ENCODE measurements around the gene CKMT1A.
A peak's percentile ranks its signal among the peaks of the same experiment; 100 is the strongest.
"Not testable (repeated sequence)": the region's sequence is repeated elsewhere in the genome, so short reads cannot be mapped to it uniquely, and the experiment has no call there.

CKMT1A gene

GRCh38 chr15:43693148-43694022, at the start of gene CKMT1A:
TSS of gene CKMT1A (plus strand) at chr15:43693859. CDS start at chr15:43694051, 192 bp downstream.
- not testable (repeated sequence) for FAIRE-seq; DNase-seq (ENCODE audit: low spot score)

GRCh38 chr15:43648649-43649429, 44.8 kb upstream of the CKMT1A start, which contains the start of gene CATSPER2:
TSS of gene CATSPER2 (minus strand) at chr15:43648844. CDS start at chr15:43648061, 783 bp downstream.
- DNase-seq (ENCODE audit: low spot score) (no peak), FAIRE-seq (no peak)

- not testable (repeated sequence) for DNase-seq (ENCODE audit: low spot score); FAIRE-seq
Observed at GRCh38 chr15:43649430-43649926, 44.2 kb upstream of the CKMT1A start.

- FAIRE-seq; DNase-seq (ENCODE audit: low spot score): not testable (repeated sequence)
Observed at GRCh38 chr15:43659727-43660126, 33.9 kb upstream of the CKMT1A start.

GRCh38 chr15:43662293-43662692, 31.4 kb upstream of the CKMT1A start:
- FAIRE-seq = not testable (repeated sequence)

GRCh38 chr15:43663333-43663732, 30.3 kb upstream of the CKMT1A start:
- not testable (repeated sequence) for FAIRE-seq; DNase-seq (ENCODE audit: low spot score)

More at GRCh38 chr15:43662293-43662692, 31.4 kb upstream of the CKMT1A start:
- DNase-seq (ENCODE audit: low spot score) = not testable (repeated sequence)

GRCh38 chr15:43666177-43666576, 27.5 kb upstream of the CKMT1A start:
- not testable (repeated sequence) for DNase-seq (ENCODE audit: low spot score); FAIRE-seq

GRCh38 chr15:43674175-43674574, 19.5 kb upstream of the CKMT1A start:
- DNase-seq (ENCODE audit: low spot score); FAIRE-seq: not testable (repeated sequence)

GRCh38 chr15:43689604-43690301, 3.9 kb upstream of the CKMT1A start:
- peak; percentile 83 for FAIRE-seq
- DNase-seq (ENCODE audit: low spot score) = not testable (repeated sequence)

- not testable (repeated sequence) for DNase-seq (ENCODE audit: low spot score); FAIRE-seq
Observed at GRCh38 chr15:43692679-43693078, 980 bp upstream of the CKMT1A start.

- FAIRE-seq (no peak), DNase-seq (ENCODE audit: low spot score) (no peak)
Observed at GRCh38 chr15:43702174-43702573, 8.5 kb downstream of the CKMT1A start.

GRCh38 chr15:43702701-43703424, 9.2 kb downstream of the CKMT1A start:
- no peak for DNase-seq (ENCODE audit: low spot score)
- FAIRE-seq = no peak

GRCh38 chr15:43710431-43711131, 16.9 kb downstream of the CKMT1A start:
- FAIRE-seq; DNase-seq (ENCODE audit: low spot score): not testable (repeated sequence)

- FAIRE-seq (no peak), DNase-seq (ENCODE audit: low spot score) (no peak)
Observed at GRCh38 chr15:43723151-43723550, 29.5 kb downstream of the CKMT1A start.

GRCh38 chr15:43726306-43726705, 32.6 kb downstream of the CKMT1A start:
- not testable (repeated sequence) for FAIRE-seq; DNase-seq (ENCODE audit: low spot score)

- not testable (repeated sequence) for FAIRE-seq; DNase-seq (ENCODE audit: low spot score)
Observed at GRCh38 chr15:43728053-43728725, 34.5 kb downstream of the CKMT1A start.

- FAIRE-seq = no peak
Observed at GRCh38 chr15:43735416-43735815, 41.8 kb downstream of the CKMT1A start.

GRCh38 chr15:43746245-43746902, 52.7 kb downstream of the CKMT1A start, which contains the start of gene PDIA3:
TSS of gene PDIA3 (plus strand) at chr15:43746438. CDS start at chr15:43746540, 102 bp downstream.
- FAIRE-seq = not testable (repeated sequence)
- peak; percentile 71 for DNase-seq (ENCODE audit: low spot score)

More at GRCh38 chr15:43735416-43735815, 41.8 kb downstream of the CKMT1A start:
- DNase-seq (ENCODE audit: low spot score) = no peak

Measured in RCC 7860 (cell line).